ENCODE measurements around the gene GFRA1.

- TF ChIP-seq CTCF (IDR thresholded peaks at IDR 0.05; ENCODE audit: poor library complexity) (no peak), EZH2phosphoT487 (IDR thresholded peaks at IDR 0.05; ENCODE audit: low read depth, severe bottlenecking, unreplicated experiment) (no peak), EZH2 (IDR thresholded peaks at IDR 0.05; ENCODE audit: borderline replicate concordance) (no peak)
Observed at GRCh38 chr10:116171505-116171904, 101.5 kb downstream of the GFRA1 start.

All from hepatocyte (in vitro differentiated cells).